Measurements from ENCODE around the gene MCM3AP. TPM values are rescaled to one million over a fixed set of nuclear protein-coding genes. Genes with fewer than 3 reads are reported as not detected.

Gene MCM3AP
- total RNA-seq, 1 donor from 2014 or later, result 58.8 TPM

- H3K4me3 ChIP-seq, result peak overlapping the region; percentile 95
- H3K9me3 ChIP-seq (replicated peaks), result no peaks in the 10 kb centered on the region
- no peaks in the 10 kb centered on the region for H3K27me3 ChIP-seq (ENCODE audit: low read depth)
- no peak for TF ChIP-seq CTCF (IDR thresholded peaks at IDR 0.05; ENCODE audit: borderline replicate concordance)
- DNase-seq, result no peak
- H3K27ac ChIP-seq (replicated peaks), result peak overlapping the region; percentile 98
- intact Hi-C loops (cut with micrococcal nuclease), result no loop called here
- H3K4me1 ChIP-seq, result peaks cover 50% of the 10 kb centered on the region
- peaks cover 6% of the 10 kb centered on the region for H3K36me3 ChIP-seq
Observed at GRCh38 chr21:46322351-46323226, 37.2 kb upstream of the MCM3AP start.

DNA sequence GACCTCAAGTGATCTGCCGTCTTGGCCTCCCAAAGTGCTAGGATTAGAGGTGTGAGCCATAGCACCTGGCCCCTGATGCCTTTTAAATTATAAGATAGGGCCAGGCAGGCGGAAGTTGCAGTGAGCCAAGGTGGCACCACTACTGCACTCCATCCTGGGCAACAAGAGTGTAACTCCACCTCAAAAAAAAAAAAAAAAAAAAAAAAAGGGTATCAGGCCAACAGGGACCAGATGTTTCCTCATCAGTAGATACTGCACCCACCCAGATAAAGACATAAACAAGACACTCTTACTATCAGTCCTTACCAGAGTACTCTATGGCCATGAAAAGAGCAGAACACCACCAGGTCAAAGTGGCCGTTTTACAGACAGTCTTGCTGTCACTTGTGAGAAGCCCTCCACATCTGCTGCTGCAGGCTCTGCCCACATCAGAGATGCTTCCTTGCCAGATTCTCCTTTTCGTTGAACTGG lies 35.0 kb upstream of the MCM3AP start:
- Histone ChIP-seq H3K4me3 (no peak overlapping the region), H3K4me1 (peaks cover 45% of the 10 kb centered on the region), H3K36me3 (no peaks in the 10 kb centered on the region), H3K9me3 (replicated peaks) (no peaks in the 10 kb centered on the region), H3K27ac (replicated peaks) (no peak overlapping the region), H3K27me3 (ENCODE audit: low read depth) (no peaks in the 10 kb centered on the region)
- intact Hi-C loops (cut with micrococcal nuclease), result no loop called here
- TF ChIP-seq CTCF (IDR thresholded peaks at IDR 0.05; ENCODE audit: borderline replicate concordance), result no peak
- no peak for DNase-seq

DNA sequence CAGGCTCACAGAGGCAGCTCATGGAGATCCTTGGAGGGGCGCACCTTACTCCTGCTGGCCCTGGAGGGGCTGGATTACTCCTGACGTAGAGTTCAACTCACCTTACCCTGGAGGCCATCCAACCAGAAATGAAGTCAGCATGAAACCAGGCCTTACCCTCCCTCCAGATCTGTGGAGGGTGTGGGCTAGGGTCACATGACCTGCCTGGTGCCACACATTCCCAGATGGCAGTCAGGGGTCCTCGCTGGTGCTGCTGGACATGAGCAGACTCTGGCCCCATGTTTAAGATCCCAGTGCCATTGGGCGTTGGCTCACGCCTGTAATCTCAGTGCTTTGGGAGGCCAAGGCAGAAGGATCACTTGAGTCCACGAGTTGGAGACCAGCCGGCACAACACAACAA lies 33.8 kb upstream of the MCM3AP start:
- Histone ChIP-seq H3K27ac (replicated peaks) (no peak overlapping the region), H3K36me3 (no peaks in the 10 kb centered on the region), H3K4me3 (no peak overlapping the region), H3K4me1 (peaks cover 36% of the 10 kb centered on the region), H3K27me3 (ENCODE audit: low read depth) (no peaks in the 10 kb centered on the region), H3K9me3 (replicated peaks) (no peaks in the 10 kb centered on the region)
- DNase-seq, result no peak
- intact Hi-C loops (cut with micrococcal nuclease), result no loop called here
- no peak for TF ChIP-seq CTCF (IDR thresholded peaks at IDR 0.05; ENCODE audit: borderline replicate concordance)

GRCh38 chr21:46318464-46318845 lies 33.0 kb upstream of the MCM3AP start:
- H3K9me3 ChIP-seq (replicated peaks), result no peaks in the 10 kb centered on the region
- no peak for TF ChIP-seq CTCF (IDR thresholded peaks at IDR 0.05; ENCODE audit: borderline replicate concordance)
- DNase-seq, result no peak
- no peaks in the 10 kb centered on the region for H3K36me3 ChIP-seq
- no peaks in the 10 kb centered on the region for H3K27me3 ChIP-seq (ENCODE audit: low read depth)
- H3K4me3 ChIP-seq, result no peak overlapping the region
- intact Hi-C loops (cut with micrococcal nuclease), result no loop called here
- peaks cover 32% of the 10 kb centered on the region for H3K4me1 ChIP-seq
- H3K27ac ChIP-seq (replicated peaks), result peak overlapping the region; percentile 23

- H3K4me3 ChIP-seq, result no peak overlapping the region
- no peak for TF ChIP-seq CTCF (IDR thresholded peaks at IDR 0.05; ENCODE audit: borderline replicate concordance)
- intact Hi-C loops (cut with micrococcal nuclease), result no loop called here
- peak overlapping the region; percentile 23 for H3K27ac ChIP-seq (replicated peaks)
- no peaks in the 10 kb centered on the region for H3K27me3 ChIP-seq (ENCODE audit: low read depth)
- DNase-seq, result peak; percentile 66
- H3K4me1 ChIP-seq, result peaks cover 26% of the 10 kb centered on the region
- H3K36me3 ChIP-seq, result no peaks in the 10 kb centered on the region
- no peaks in the 10 kb centered on the region for H3K9me3 ChIP-seq (replicated peaks)
Observed at GRCh38 chr21:46317710-46318463, 32.5 kb upstream of the MCM3AP start.

All from left ventricle myocardium inferior (tissue), 1 donor.